ENCODE measurements around the gene CACNA1I. TPM values are rescaled to one million over a fixed set of nuclear protein-coding genes. Genes with fewer than 3 reads are reported as not detected.

Gene CACNA1I
- total RNA-seq, 2 experiments from 2014 or later, result 0.07 to 0.09 TPM

DNA sequence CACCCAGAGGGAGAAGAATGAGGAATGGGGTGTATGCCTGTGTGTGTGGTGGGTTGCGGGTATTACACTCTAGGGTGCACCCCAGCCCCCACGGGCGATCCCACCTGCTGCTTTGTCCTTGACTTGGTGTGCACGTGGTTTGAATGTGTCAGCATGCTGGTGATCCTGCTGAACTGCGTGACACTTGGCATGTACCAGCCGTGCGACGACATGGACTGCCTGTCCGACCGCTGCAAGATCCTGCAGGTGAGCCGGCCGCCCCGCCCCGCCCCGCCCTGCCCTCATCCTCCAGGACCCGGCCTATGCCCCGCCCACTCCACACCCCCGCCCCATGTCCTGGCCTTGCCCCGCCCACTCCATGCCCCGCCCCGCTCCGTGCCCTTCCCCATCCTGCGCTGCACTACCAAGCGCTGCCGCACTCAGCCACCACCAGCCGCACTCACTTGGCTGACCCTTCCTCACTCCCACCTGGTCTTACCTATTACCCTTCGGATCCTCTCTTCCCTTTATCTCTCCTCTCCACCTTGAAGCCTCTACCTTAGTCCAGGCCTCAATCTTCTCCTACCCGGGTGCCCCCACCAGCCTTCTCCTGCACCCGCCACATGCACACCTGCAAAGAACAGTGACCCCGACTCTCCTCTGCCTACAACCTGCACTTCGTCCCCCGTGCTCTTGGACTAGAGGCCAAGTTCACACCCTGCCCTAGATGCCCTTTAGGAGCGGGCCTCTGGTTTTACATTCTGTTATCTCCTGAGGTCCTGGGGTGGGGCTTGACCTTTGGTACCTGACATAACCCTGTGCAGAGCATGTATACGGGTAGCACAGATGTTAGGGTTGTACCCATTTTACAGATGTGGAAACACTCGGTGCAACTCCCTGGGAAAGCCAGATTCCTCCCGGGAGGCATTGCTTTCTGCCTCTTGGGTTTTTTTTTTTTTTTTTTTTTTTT is 27.7 kb downstream of the CACNA1I start:
- H3K4me1 Mint-ChIP-seq (ENCODE audit: low read depth), result peaks cover 28% of the 10 kb centered on the region
- H3K4me3 Mint-ChIP-seq, result no peak overlapping the region
- H3K27ac Mint-ChIP-seq, result no peak overlapping the region
- H3K27me3 Mint-ChIP-seq, result peaks cover 13% of the 10 kb centered on the region
- H3K9me3 Mint-ChIP-seq, result peaks cover 5% of the 10 kb centered on the region
- peaks cover 3% of the 10 kb centered on the region for H3K36me3 Mint-ChIP-seq (ENCODE audit: low read depth)
- DNase-seq (peak; percentile 89), ATAC-seq (peak; percentile 85)
- ChIA-PET POLR2A (no interaction called here), CTCF (no interaction called here)
- TF ChIP-seq, protein P1, sequence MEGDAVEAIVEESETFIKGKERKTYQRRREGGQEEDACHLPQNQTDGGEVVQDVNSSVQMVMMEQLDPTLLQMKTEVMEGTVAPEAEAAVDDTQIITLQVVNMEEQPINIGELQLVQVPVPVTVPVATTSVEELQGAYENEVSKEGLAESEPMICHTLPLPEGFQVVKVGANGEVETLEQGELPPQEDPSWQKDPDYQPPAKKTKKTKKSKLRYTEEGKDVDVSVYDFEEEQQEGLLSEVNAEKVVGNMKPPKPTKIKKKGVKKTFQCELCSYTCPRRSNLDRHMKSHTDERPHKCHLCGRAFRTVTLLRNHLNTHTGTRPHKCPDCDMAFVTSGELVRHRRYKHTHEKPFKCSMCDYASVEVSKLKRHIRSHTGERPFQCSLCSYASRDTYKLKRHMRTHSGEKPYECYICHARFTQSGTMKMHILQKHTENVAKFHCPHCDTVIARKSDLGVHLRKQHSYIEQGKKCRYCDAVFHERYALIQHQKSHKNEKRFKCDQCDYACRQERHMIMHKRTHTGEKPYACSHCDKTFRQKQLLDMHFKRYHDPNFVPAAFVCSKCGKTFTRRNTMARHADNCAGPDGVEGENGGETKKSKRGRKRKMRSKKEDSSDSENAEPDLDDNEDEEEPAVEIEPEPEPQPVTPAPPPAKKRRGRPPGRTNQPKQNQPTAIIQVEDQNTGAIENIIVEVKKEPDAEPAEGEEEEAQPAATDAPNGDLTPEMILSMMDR (IDR thresholded peaks at IDR 0.05), result no peak
- intact Hi-C loops (cut with micrococcal nuclease), result no loop called here

DNA sequence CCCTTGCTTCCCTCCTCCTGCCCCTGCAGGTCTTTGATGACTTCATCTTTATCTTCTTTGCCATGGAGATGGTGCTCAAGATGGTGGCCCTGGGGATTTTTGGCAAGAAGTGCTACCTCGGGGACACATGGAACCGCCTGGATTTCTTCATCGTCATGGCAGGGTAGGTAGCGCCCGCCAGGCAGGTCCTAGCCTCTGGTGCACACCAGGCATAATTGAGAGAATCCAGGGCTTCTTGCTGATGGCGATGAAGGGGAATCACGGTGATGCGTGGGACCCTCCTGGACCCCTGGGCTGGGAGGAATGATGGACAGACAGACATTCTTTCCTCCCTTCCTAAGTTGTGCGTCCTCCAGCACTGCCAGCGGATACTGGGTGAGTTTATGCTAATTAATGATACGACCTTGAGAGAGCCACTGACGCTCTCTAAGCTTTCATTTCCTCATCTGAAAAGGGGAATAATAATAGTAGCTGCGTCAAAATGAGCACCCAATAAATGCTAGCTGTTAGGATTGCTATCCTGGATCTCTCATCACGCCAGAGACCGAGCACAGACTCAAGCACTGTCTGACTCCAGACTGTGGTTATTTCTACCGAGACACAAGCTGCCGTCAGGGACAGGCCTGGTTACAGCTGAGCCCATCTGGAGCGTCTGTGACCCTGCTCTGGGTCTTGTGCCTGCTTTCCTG is 30.1 kb downstream of the CACNA1I start:
- peaks cover 4% of the 10 kb centered on the region for H3K36me3 Mint-ChIP-seq (ENCODE audit: low read depth)
- peaks cover 9% of the 10 kb centered on the region for H3K9me3 Mint-ChIP-seq
- DNase-seq (no peak), ATAC-seq (no peak)
- intact Hi-C loops (cut with micrococcal nuclease), result no loop called here
- TF ChIP-seq, protein P1 (IDR thresholded peaks at IDR 0.05), result no peak
- H3K27ac Mint-ChIP-seq, result no peak overlapping the region
- POLR2A ChIA-PET, result interaction anchor here (0.6 kb wide), 1 partner anchor 10 kb away, joined by 3 read pairs; no protein-coding TSS in a partner anchor
- peaks cover 29% of the 10 kb centered on the region for H3K4me1 Mint-ChIP-seq (ENCODE audit: low read depth)
- H3K27me3 Mint-ChIP-seq, result peaks cover 13% of the 10 kb centered on the region
- no peak overlapping the region for H3K4me3 Mint-ChIP-seq
- CTCF ChIA-PET, result interaction anchor here (0.5 kb wide), 1 partner anchor 310 kb away, joined by 3 read pairs; no protein-coding TSS in a partner anchor

DNA sequence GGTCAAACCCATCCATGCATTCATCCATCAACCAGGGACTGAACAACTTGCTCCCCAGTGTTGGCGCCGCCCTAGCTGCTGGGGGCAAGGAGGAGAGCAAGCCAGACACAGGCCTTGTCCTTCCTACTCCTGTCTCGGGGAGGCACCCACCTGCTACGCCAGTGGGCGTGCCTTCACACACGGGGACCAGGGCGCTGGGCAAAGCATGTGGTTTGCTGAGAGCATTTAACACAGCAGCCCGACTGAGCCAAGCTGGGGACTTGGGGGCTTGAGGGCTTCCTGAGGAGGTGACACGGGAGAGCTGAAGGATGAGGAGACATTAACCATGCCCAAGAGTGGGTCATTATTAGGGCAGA is 30.6 kb downstream of the CACNA1I start:
- peak overlapping the region; percentile 36 for H3K27ac Mint-ChIP-seq
- no peak for ATAC-seq
- H3K4me1 Mint-ChIP-seq (ENCODE audit: low read depth), result peaks cover 29% of the 10 kb centered on the region
- intact Hi-C loops (cut with micrococcal nuclease), result no loop called here
- ChIA-PET CTCF (interaction anchor here (0.5 kb wide), 1 partner anchor 310 kb away, joined by 3 read pairs; no protein-coding TSS in a partner anchor), POLR2A (interaction anchor here (0.6 kb wide), 1 partner anchor 10 kb away, joined by 3 read pairs; no protein-coding TSS in a partner anchor)
- DNase-seq, result no peak
- no peak overlapping the region for H3K4me3 Mint-ChIP-seq
- peaks cover 10% of the 10 kb centered on the region for H3K27me3 Mint-ChIP-seq
- H3K9me3 Mint-ChIP-seq, result peaks cover 9% of the 10 kb centered on the region
- H3K36me3 Mint-ChIP-seq (ENCODE audit: low read depth), result peaks cover 4% of the 10 kb centered on the region
- TF ChIP-seq, protein P1 (IDR thresholded peaks at IDR 0.05), result no peak

DNA sequence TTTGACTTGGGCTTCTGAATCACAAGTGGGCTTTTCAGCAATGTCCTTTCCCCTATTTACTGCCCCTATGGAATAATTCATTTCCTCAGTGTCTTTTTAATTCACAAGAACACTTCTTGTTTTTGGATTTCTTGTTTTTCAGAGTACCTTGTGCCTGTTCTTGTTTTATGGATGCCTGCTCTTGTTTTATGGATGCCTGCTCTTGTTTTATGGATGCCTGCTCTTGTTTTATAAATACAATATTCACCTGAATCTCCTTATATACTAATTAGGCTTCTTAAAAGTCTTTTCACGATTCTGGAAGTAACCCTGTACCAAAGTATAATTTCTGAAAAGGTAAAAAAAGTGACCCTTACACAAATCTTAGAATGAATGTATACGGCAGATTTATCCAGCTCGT is 32.8 kb downstream of the CACNA1I start:
- POLR2A ChIA-PET, result no interaction called here
- H3K4me3 Mint-ChIP-seq, result no peak overlapping the region

More for the DNA sequence above, 32.8 kb downstream of the CACNA1I start:
- H3K27ac Mint-ChIP-seq, result no peak overlapping the region
- H3K27me3 Mint-ChIP-seq, result peaks cover 2% of the 10 kb centered on the region
- intact Hi-C loops (cut with micrococcal nuclease), result no loop called here
- TF ChIP-seq, protein P1 (IDR thresholded peaks at IDR 0.05), result no peak
- CTCF ChIA-PET, result no interaction called here
- peaks cover 9% of the 10 kb centered on the region for H3K9me3 Mint-ChIP-seq
- ATAC-seq (no peak), DNase-seq (no peak)
- peaks cover 4% of the 10 kb centered on the region for H3K36me3 Mint-ChIP-seq (ENCODE audit: low read depth)
- peaks cover 27% of the 10 kb centered on the region for H3K4me1 Mint-ChIP-seq (ENCODE audit: low read depth)

Data from activated CD8-positive, alpha-beta T cell treated with anti-CD3 and anti-CD28 coated beads for 36 hours (primary cell).